ENCODE measurements around the gene TMEFF1. TPM values are rescaled to one million over a fixed set of nuclear protein-coding genes. Genes with fewer than 3 reads are reported as not detected.

TMEFF1 gene
- total and polyA plus RNA-seq, 10 of the 15 experiments (the other 5 are each of a cell fraction or from before 2014, with no cell fraction given): 0.03 to 0.55 (median 0.11) TPM; not detected in 3

DNA sequence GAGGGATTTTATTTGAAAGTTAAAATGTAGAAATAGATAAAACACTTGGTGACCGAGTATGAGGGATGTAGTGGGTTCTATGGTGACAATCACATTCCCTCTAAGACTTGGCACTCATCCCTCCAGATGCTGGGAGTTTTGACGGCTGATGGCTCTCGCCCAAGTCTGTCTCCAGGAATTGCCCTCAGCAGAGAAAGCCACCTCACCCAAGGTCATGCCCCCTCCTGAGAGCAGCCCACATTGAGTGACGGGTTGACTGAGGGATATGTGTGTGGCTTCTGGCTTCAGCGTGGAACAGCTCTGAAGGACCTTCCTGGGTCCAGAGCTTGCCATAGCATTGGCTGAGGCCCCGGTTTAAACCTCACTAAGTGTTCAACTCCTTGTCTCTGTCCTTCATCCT, 124.3 kb downstream of the TMEFF1 start:
- Histone ChIP-seq H3K9ac (ENCODE audit: control insufficient read depth, insufficient read depth, low read length) (no peak overlapping the region), H3K36me3 (ENCODE audit: control insufficient read depth in 2 of 2, insufficient read depth in 2 of 2, low read length in 1 of 2) (no peaks in the 10 kb centered on the region), H2AFZ (ENCODE audit: control insufficient read depth, low read depth, low read length) (no peak overlapping the region), H3K4me2 (ENCODE audit: control insufficient read depth, insufficient read depth) (no peak overlapping the region), H3K9me3 (replicated peaks; ENCODE audit: control insufficient read depth, insufficient read depth, low read length) (no peaks in the 10 kb centered on the region), H3K27ac (ENCODE audit: control insufficient read depth, insufficient read depth) (no peak overlapping the region), H4K20me1 (ENCODE audit: control insufficient read depth, insufficient read depth) (no peaks in the 10 kb centered on the region), H3K4me3 (no peak overlapping the region), H3K27me3 (replicated peaks in 1 of 2; ENCODE audit: control insufficient read depth in 2 of 2, insufficient read depth in 2 of 2, low read length in 1 of 2) (no peaks in the 10 kb centered on the region; a peak in 2 of 4 replicates), H3K4me1 (ENCODE audit: control insufficient read depth, insufficient read depth, low read length) (no peaks in the 10 kb centered on the region), H3K79me2 (ENCODE audit: control insufficient read depth, insufficient read depth, low read length) (no peaks in the 10 kb centered on the region)
- FAIRE-seq (no peak), DNase-seq (ENCODE audit: low read depth, low spot score) (no peak), ATAC-seq (no peak)
- ChIA-PET CTCF (interaction anchor here (0.7 to 3.0 kb wide), 7 partner anchors 12 to 1749 kb away, joined by 3 to 15 read pairs (median 4); no protein-coding TSS in a partner anchor), POLR2A (no interaction called here), RAD21 (ENCODE audit: unreplicated experiment) (no interaction called here), SMC1A (ENCODE audit: uncharacterized antibody, unreplicated experiment) (interaction anchor here (0.6 to 1.3 kb wide), 3 partner anchors 8 to 272 kb away, joined by 3 to 4 read pairs (median 3); no protein-coding TSS in a partner anchor)
- intact Hi-C loops (cut with micrococcal nuclease; ENCODE audit: unreplicated experiment) (loop anchor here (5.0 to 10.0 kb wide), 5 partner anchors 162 to 1750 kb away; no protein-coding TSS in a partner anchor), in situ Hi-C loops (cut with MboI) (loop anchor here (5.0 to 25.0 kb wide), 2 partner anchors 585 to 1435 kb away; no protein-coding TSS in a partner anchor)
- TF ChIP-seq, protein P1, sequence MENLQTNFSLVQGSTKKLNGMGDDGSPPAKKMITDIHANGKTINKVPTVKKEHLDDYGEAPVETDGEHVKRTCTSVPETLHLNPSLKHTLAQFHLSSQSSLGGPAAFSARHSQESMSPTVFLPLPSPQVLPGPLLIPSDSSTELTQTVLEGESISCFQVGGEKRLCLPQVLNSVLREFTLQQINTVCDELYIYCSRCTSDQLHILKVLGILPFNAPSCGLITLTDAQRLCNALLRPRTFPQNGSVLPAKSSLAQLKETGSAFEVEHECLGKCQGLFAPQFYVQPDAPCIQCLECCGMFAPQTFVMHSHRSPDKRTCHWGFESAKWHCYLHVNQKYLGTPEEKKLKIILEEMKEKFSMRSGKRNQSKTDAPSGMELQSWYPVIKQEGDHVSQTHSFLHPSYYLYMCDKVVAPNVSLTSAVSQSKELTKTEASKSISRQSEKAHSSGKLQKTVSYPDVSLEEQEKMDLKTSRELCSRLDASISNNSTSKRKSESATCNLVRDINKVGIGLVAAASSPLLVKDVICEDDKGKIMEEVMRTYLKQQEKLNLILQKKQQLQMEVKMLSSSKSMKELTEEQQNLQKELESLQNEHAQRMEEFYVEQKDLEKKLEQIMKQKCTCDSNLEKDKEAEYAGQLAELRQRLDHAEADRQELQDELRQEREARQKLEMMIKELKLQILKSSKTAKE (IDR thresholded peaks at IDR 0.05; ENCODE audit: low read depth, poor library complexity, severe bottlenecking): no peak
- TF ChIP-seq POLR2AphosphoS5 (IDR thresholded peaks at IDR 0.05; ENCODE audit: low read length) (no peak), IRF4 (IDR thresholded peaks at IDR 0.05; ENCODE audit: low read depth, low read length) (no peak), POLR2AphosphoS2 (IDR thresholded peaks at IDR 0.05; ENCODE audit: low read depth, low read length) (no peak), LARP7 (IDR thresholded peaks at IDR 0.05) (no peak), MYC (IDR thresholded peaks at IDR 0.05; ENCODE audit: insufficient read depth, insufficient read length, insufficient replicate concordance, low read length, severe bottlenecking) (no peak), NFYB (IDR thresholded peaks at IDR 0.05; ENCODE audit: insufficient read depth, low read depth, low read length) (no peak), CHD2 (IDR thresholded peaks at IDR 0.05; ENCODE audit: borderline replicate concordance, low read depth, low read length) (no peak), POLR2A (IDR thresholded peaks at IDR 0.05; ENCODE audit: low read depth, low read length) (no peak), GATAD2B (conservative IDR thresholded peaks at IDR 0.05; ENCODE audit: low read depth) (no peak), NBN (IDR thresholded peaks at IDR 0.05) (no peak)
- 63% methylated on average over 6 of the region's 6 CpGs for WGBS (ENCODE audit: insufficient coverage, insufficient replicate concordance, low lambda C conversion rate, missing lambda C conversion rate)
- BruUV-seq (replicated peaks): no TSS peak

Measured in GM12878 (cell line).